ENCODE measurements around the gene UBAC1. TPM values are rescaled to one million over a fixed set of nuclear protein-coding genes. Genes with fewer than 3 reads are reported as not detected.

The UBAC1 gene
- total and polyA plus RNA-seq, 4 donors, result 16.2 to 115 (median 16.4) TPM

DNA sequence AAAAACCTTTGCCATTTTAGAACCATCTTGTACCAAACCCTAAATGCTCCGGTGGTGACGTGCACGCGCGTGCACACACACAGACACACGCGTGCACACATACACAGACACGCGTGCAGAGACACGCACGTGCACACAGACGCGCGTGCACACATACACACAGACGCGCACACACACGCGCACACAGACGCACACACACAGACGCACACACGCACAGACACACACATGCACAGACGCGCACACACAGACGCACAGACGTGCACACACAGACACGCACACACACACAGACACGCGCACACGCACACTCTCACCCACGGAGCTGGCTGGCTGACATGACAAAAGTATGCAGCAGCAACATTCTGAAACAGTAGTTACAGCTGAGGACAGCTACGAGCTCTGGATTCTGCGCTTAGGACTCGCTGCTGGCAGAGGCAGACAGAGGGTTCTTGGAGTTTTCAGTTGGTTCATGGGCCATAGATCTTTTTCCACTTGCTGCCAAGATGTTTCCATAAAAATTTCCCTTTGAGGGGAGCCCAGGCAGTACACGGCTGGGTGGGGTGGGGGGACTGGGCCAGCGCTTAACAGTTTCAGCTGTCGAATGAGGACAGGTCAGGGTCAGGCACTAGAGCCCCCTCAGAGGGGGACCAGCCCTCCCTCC, 46.2 kb upstream of the UBAC1 start:
- peaks cover 0 to 5% (median 0%) of the 10 kb centered on the region in 4 donors for H3K36me3 ChIP-seq (ENCODE audit: control insufficient read depth in 4 of 4, insufficient read depth in 3 of 4, low read depth in 1 of 4, low read length in 3 of 4)
- DNase-seq (ENCODE audit: low spot score), result no peak
- no peak for TF ChIP-seq TAF1 (conservative IDR thresholded peaks at IDR 0.05)
- no peak for TF ChIP-seq YY1 (IDR thresholded peaks at IDR 0.05)
- TF ChIP-seq, protein P1, sequence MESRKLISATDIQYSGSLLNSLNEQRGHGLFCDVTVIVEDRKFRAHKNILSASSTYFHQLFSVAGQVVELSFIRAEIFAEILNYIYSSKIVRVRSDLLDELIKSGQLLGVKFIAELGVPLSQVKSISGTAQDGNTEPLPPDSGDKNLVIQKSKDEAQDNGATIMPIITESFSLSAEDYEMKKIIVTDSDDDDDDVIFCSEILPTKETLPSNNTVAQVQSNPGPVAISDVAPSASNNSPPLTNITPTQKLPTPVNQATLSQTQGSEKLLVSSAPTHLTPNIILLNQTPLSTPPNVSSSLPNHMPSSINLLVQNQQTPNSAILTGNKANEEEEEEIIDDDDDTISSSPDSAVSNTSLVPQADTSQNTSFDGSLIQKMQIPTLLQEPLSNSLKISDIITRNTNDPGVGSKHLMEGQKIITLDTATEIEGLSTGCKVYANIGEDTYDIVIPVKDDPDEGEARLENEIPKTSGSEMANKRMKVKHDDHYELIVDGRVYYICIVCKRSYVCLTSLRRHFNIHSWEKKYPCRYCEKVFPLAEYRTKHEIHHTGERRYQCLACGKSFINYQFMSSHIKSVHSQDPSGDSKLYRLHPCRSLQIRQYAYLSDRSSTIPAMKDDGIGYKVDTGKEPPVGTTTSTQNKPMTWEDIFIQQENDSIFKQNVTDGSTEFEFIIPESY (IDR thresholded peaks at IDR 0.05), result no peak
- TF ChIP-seq, protein P2, sequence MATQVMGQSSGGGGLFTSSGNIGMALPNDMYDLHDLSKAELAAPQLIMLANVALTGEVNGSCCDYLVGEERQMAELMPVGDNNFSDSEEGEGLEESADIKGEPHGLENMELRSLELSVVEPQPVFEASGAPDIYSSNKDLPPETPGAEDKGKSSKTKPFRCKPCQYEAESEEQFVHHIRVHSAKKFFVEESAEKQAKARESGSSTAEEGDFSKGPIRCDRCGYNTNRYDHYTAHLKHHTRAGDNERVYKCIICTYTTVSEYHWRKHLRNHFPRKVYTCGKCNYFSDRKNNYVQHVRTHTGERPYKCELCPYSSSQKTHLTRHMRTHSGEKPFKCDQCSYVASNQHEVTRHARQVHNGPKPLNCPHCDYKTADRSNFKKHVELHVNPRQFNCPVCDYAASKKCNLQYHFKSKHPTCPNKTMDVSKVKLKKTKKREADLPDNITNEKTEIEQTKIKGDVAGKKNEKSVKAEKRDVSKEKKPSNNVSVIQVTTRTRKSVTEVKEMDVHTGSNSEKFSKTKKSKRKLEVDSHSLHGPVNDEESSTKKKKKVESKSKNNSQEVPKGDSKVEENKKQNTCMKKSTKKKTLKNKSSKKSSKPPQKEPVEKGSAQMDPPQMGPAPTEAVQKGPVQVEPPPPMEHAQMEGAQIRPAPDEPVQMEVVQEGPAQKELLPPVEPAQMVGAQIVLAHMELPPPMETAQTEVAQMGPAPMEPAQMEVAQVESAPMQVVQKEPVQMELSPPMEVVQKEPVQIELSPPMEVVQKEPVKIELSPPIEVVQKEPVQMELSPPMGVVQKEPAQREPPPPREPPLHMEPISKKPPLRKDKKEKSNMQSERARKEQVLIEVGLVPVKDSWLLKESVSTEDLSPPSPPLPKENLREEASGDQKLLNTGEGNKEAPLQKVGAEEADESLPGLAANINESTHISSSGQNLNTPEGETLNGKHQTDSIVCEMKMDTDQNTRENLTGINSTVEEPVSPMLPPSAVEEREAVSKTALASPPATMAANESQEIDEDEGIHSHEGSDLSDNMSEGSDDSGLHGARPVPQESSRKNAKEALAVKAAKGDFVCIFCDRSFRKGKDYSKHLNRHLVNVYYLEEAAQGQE (IDR thresholded peaks at IDR 0.05), result no peak
- TF ChIP-seq, protein P3, sequence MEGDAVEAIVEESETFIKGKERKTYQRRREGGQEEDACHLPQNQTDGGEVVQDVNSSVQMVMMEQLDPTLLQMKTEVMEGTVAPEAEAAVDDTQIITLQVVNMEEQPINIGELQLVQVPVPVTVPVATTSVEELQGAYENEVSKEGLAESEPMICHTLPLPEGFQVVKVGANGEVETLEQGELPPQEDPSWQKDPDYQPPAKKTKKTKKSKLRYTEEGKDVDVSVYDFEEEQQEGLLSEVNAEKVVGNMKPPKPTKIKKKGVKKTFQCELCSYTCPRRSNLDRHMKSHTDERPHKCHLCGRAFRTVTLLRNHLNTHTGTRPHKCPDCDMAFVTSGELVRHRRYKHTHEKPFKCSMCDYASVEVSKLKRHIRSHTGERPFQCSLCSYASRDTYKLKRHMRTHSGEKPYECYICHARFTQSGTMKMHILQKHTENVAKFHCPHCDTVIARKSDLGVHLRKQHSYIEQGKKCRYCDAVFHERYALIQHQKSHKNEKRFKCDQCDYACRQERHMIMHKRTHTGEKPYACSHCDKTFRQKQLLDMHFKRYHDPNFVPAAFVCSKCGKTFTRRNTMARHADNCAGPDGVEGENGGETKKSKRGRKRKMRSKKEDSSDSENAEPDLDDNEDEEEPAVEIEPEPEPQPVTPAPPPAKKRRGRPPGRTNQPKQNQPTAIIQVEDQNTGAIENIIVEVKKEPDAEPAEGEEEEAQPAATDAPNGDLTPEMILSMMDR (IDR thresholded peaks at IDR 0.05; ENCODE audit: low read depth, low read length, missing input control), result no peak
- no peak for TF ChIP-seq HNF4A (conservative IDR thresholded peaks at IDR 0.05)
- TF ChIP-seq JUND (IDR thresholded peaks at IDR 0.05), result no peak
- no peak for TF ChIP-seq EGR1 (IDR thresholded peaks at IDR 0.05; ENCODE audit: low read depth in 2 of 2)
- TF ChIP-seq NR2F2 (IDR thresholded peaks at IDR 0.05), result no peak
- no peak for TF ChIP-seq SP1 (IDR thresholded peaks at IDR 0.05)
- no peak for TF ChIP-seq GABPA (IDR thresholded peaks at IDR 0.05 in 1 of 2, conservative IDR thresholded peaks at IDR 0.05 in 1 of 2)
- TF ChIP-seq, protein P4, sequence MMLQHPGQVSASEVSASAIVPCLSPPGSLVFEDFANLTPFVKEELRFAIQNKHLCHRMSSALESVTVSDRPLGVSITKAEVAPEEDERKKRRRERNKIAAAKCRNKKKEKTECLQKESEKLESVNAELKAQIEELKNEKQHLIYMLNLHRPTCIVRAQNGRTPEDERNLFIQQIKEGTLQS (IDR thresholded peaks at IDR 0.05), result no peak
- TF ChIP-seq, protein P5, sequence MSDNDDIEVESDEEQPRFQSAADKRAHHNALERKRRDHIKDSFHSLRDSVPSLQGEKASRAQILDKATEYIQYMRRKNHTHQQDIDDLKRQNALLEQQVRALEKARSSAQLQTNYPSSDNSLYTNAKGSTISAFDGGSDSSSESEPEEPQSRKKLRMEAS (IDR thresholded peaks at IDR 0.05), result no peak
- 90% methylated on average over 36 of the region's 36 CpGs for WGBS
- H3K27me3 ChIP-seq (ENCODE audit: control insufficient read depth in 4 of 4, insufficient read depth in 4 of 4, low read length in 3 of 4), result no peaks in the 10 kb centered on the region
- H3K9ac ChIP-seq (ENCODE audit: low read depth in 1 of 2, low read length in 2 of 2), result no peak overlapping the region
- H3K9me3 ChIP-seq (ENCODE audit: control insufficient read depth in 4 of 4, low read length in 3 of 4), result no peaks in the 10 kb centered on the region
- peak overlapping the region; percentile 57 to 80 for H3K27ac ChIP-seq (ENCODE audit: low read depth in 1 of 2, low read length in 2 of 2)
- no peak overlapping the region for H3K4me3 ChIP-seq (ENCODE audit: low read depth in 1 of 3, low read length in 3 of 3)
- H3K4me1 ChIP-seq (ENCODE audit: control insufficient read depth in 4 of 4, insufficient read depth in 4 of 4, low read length in 3 of 4), result peaks cover 13 to 47% (median 30%) of the 10 kb centered on the region in 4 donors

DNA sequence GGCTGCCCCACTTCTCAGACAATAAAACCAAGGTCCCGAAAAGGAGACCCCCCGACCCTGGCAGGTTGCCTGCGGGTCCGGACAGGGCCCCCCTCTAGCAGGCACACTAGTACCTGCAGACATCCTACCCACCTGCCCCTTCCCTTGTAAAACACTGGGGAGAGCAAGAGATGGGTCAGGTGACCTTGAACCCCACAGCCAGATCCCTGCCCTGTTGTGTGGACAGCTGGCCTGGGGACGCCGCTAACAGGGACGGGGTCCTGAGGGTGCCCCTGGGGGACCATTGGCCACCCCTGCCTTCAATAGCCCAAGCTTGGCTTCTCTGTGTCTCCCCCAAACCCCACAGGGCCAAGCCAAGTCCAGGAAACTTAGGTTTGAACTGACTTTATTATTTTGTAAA, 45.0 kb upstream of the UBAC1 start:
- 87% methylated on average over 7 of the region's 7 CpGs for WGBS
- DNase-seq (ENCODE audit: low spot score), result no peak
- H3K36me3 ChIP-seq (ENCODE audit: control insufficient read depth in 4 of 4, insufficient read depth in 3 of 4, low read depth in 1 of 4, low read length in 3 of 4), result peaks cover 0 to 2% (median 0%) of the 10 kb centered on the region in 4 donors
- peaks cover 9 to 35% (median 24%) of the 10 kb centered on the region in 4 donors for H3K4me1 ChIP-seq (ENCODE audit: control insufficient read depth in 4 of 4, insufficient read depth in 4 of 4, low read length in 3 of 4)
- H3K27ac ChIP-seq (ENCODE audit: low read depth in 1 of 2, low read length in 2 of 2), result no peak overlapping the region
- no peak overlapping the region for H3K4me3 ChIP-seq (ENCODE audit: low read depth in 1 of 3, low read length in 3 of 3)
- no peak overlapping the region for H3K9ac ChIP-seq (ENCODE audit: low read depth in 1 of 2, low read length in 2 of 2)
- no peaks in the 10 kb centered on the region for H3K27me3 ChIP-seq (ENCODE audit: control insufficient read depth in 4 of 4, insufficient read depth in 4 of 4, low read length in 3 of 4)
- no peaks in the 10 kb centered on the region for H3K9me3 ChIP-seq (ENCODE audit: control insufficient read depth in 4 of 4, low read length in 3 of 4)
- TF ChIP-seq GABPA (IDR thresholded peaks at IDR 0.05 in 1 of 2, conservative IDR thresholded peaks at IDR 0.05 in 1 of 2) (no peak), TAF1 (conservative IDR thresholded peaks at IDR 0.05) (no peak), NR2F2 (IDR thresholded peaks at IDR 0.05) (no peak), YY1 (IDR thresholded peaks at IDR 0.05) (no peak), EGR1 (IDR thresholded peaks at IDR 0.05; ENCODE audit: low read depth in 2 of 2) (no peak), JUND (IDR thresholded peaks at IDR 0.05) (no peak), FOXA2 (IDR thresholded peaks at IDR 0.05) (no peak), HNF4G (IDR thresholded peaks at IDR 0.05) (no peak), RAD21 (IDR thresholded peaks at IDR 0.05) (no peak), HNF4A (conservative IDR thresholded peaks at IDR 0.05) (no peak)
- TF ChIP-seq, protein P3 (IDR thresholded peaks at IDR 0.05; ENCODE audit: low read depth, low read length, missing input control), result no peak
- TF ChIP-seq, protein P1 (IDR thresholded peaks at IDR 0.05), result no peak

Data from liver (tissue), 9 donors.